Esophagus squamous epithelium (tissue), 4 donors: ENCODE results near the gene SLC43A2.

ENCODE experiments used
- POLR2A ChIP-seq, 4 donors: fragments of 450-650 bp; IDR thresholded peaks; one replicate each; pipeline ENCODE4 v1.6.1; 2017; ENCODE audit warnings: antibody characterized with exemption in 4 of 4, mild to moderate bottlenecking in 4 of 4, moderate library complexity in 3 of 4
- TF ChIP-seq, protein P1 (sequence below), 6 experiments: fragments of 450-650 bp in 4 of 6; fragments of 200-600 bp in 2 of 6; sonication (generic) in 2 of 6; IDR thresholded peaks; one replicate each; pipeline ENCODE4 v1.5.1; 2016 to 2019; ENCODE audit warnings: antibody characterized with exemption in 6 of 6, mild to moderate bottlenecking in 4 of 6, moderate library complexity in 4 of 6

- TF ChIP-seq, protein P1, sequence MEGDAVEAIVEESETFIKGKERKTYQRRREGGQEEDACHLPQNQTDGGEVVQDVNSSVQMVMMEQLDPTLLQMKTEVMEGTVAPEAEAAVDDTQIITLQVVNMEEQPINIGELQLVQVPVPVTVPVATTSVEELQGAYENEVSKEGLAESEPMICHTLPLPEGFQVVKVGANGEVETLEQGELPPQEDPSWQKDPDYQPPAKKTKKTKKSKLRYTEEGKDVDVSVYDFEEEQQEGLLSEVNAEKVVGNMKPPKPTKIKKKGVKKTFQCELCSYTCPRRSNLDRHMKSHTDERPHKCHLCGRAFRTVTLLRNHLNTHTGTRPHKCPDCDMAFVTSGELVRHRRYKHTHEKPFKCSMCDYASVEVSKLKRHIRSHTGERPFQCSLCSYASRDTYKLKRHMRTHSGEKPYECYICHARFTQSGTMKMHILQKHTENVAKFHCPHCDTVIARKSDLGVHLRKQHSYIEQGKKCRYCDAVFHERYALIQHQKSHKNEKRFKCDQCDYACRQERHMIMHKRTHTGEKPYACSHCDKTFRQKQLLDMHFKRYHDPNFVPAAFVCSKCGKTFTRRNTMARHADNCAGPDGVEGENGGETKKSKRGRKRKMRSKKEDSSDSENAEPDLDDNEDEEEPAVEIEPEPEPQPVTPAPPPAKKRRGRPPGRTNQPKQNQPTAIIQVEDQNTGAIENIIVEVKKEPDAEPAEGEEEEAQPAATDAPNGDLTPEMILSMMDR (IDR thresholded peaks at IDR 0.05) = no peak
- no peak for TF ChIP-seq POLR2A (IDR thresholded peaks at IDR 0.05)
These were observed 27.1 kb downstream of the SLC43A2 start for GRCh38 chr17:1601571-1601970.
